Chondrocyte (in vitro differentiated cells): ENCODE measurements around the gene SMAD3. TPM values are rescaled to one million over a fixed set of nuclear protein-coding genes. Genes with fewer than 3 reads are reported as not detected.

Experiments
- DNase-seq: peaks from one replicate; pipeline ENCODE4 v3.0.0; 2021; ENCODE audit warnings: mixed read lengths, low spot score
- H3K27ac Mint-ChIP-seq: one replicate; pipeline ENCODE4 v1.8.0; 2021; ENCODE audit warnings: mild to moderate bottlenecking, moderate library complexity, mixed read lengths; ENCODE audit not compliant: unreplicated experiment
- H3K27me3 Mint-ChIP-seq: 2 replicates; pipeline ENCODE4 v1.8.0; 2021; ENCODE audit warnings: low read depth, mixed read lengths
- H3K36me3 Mint-ChIP-seq: 2 replicates; pipeline ENCODE4 v1.8.0; 2021; ENCODE audit warnings: low read depth, mixed read lengths
- H3K4me1 Mint-ChIP-seq: 2 replicates; pipeline ENCODE4 v1.8.0; 2021; ENCODE audit warnings: low read depth, mild to moderate bottlenecking, mixed read lengths
- H3K4me3 Mint-ChIP-seq: one replicate; pipeline ENCODE4 v1.8.0; 2021; ENCODE audit warnings: mild to moderate bottlenecking, moderate library complexity, mixed read lengths; ENCODE audit not compliant: unreplicated experiment
- H3K9me3 Mint-ChIP-seq: 2 replicates; pipeline ENCODE4 v1.8.0; 2021; ENCODE audit warnings: low read depth, mixed read lengths
- CTCF ChIP-seq: fragments of 200-600 bp; sonication (generic); IDR thresholded peaks from 2 replicates; pipeline ENCODE4 v1.5.0; 2021; ENCODE audit warnings: antibody characterized with exemption, mild to moderate bottlenecking, moderate library complexity
- total RNA-seq: library from RNA; stranded (reverse); gene quantifications from 3 replicates; pipeline ENCODE4 v1.2.1, GENCODE V29; 2021

Gene SMAD3
- total RNA-seq, 1 donor from 2014 or later: 23.2 TPM

DNA sequence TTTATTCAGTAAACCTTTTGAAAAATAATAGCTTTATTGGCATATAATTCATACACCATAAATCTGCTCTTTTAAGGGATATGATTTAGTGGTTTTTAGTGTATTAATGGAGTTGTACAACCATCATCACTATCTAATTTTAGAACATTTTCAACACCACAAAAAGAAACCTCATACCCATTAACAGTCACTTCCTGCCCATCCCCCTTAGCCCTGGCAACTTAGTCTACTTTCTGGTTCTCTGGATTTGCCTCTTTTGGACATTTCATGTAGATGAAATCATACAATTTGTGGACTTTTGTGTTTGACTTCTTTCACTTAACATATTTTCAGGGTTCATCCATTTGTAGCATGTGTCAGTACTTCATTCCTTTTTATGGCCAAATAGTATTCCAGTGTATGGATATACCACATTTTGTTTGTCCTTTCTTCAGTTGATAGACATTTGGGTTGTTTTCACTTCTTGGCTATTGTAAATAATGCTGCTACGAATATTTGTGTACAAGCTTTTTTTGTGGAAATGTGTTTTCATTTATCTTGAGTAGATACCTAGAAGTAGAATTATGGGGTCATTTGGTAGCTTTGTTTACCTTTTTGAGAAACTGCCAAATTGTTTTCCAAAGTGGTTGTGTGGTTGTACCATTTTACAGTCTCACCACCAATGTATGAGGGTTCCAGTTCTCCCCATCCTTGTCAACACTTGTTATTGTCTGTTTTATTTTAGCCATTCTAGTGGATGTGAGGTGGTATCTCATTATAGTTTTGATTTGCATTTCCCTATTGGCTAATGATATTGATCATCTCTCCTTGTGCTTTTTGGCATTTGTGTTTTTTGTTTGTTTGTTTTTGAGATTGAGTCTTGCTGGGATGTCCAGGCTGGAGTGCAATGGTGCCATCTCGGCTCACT, 45.8 kb downstream of the SMAD3 start:
- H3K27me3 Mint-ChIP-seq: no peaks in the 10 kb centered on the region
- no peak overlapping the region for H3K4me3 Mint-ChIP-seq
- H3K36me3 Mint-ChIP-seq: peaks cover 3% of the 10 kb centered on the region
- H3K9me3 Mint-ChIP-seq: peaks cover 9% of the 10 kb centered on the region
- peak overlapping the region; percentile 76 for H3K27ac Mint-ChIP-seq
- peaks cover 64% of the 10 kb centered on the region for H3K4me1 Mint-ChIP-seq
- no peak for DNase-seq
- TF ChIP-seq CTCF: no peak

DNA sequence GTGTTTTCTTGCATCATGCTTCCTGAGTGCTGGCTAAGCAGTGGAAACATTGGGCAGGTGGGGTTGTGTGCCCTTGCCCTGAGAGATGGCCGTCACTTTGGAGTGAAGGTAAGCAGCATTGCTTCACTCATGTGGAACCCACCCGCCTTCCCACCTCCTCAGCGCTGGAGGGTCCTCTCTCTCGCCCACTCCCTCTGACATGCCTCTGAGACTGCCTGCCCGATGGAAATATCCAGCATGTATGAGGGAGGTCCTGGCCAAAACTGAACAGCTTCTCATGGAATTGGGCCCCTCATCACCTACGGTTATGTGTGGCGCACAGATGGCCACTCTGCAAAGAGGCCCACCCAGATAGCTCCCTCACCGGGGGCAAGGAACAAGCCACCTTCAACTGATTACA, 48.6 kb downstream of the SMAD3 start:
- H3K4me1 Mint-ChIP-seq: peaks cover 49% of the 10 kb centered on the region
- peaks cover 9% of the 10 kb centered on the region for H3K9me3 Mint-ChIP-seq
- no peak overlapping the region for H3K4me3 Mint-ChIP-seq
- no peak for TF ChIP-seq CTCF
- DNase-seq: no peak
- no peak overlapping the region for H3K27ac Mint-ChIP-seq
- H3K27me3 Mint-ChIP-seq: no peaks in the 10 kb centered on the region
- H3K36me3 Mint-ChIP-seq: peaks cover 3% of the 10 kb centered on the region

GRCh38 chr15:67114846-67115585, 49.6 kb downstream of the SMAD3 start:
- Mint-ChIP-seq H3K4me3 (no peak overlapping the region), H3K9me3 (peaks cover 9% of the 10 kb centered on the region), H3K27me3 (no peaks in the 10 kb centered on the region), H3K36me3 (peaks cover 3% of the 10 kb centered on the region), H3K4me1 (peaks cover 48% of the 10 kb centered on the region), H3K27ac (peak overlapping the region; percentile 37)
- DNase-seq: no peak
- TF ChIP-seq CTCF: no peak

DNA sequence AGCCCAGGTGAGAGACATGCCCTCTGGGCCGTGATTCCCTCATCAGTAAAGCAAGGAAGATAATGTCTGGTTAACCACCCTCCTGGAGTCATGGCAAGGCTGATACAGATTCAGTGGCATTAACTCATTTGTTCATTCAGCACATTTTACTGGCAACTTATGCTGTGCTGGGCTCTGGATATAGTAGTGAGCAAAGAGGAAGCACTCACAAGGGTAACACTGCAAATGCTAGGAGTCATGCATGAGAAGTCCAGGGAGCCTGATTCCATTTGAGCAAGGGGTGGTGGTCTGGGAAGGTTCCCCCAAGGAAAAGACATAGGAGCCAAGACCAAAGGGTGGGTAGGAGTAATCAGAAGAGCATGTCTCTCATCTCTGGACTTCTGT, 50.2 kb downstream of the SMAD3 start:
- H3K9me3 Mint-ChIP-seq: peaks cover 9% of the 10 kb centered on the region
- peaks cover 48% of the 10 kb centered on the region for H3K4me1 Mint-ChIP-seq
- no peak overlapping the region for H3K4me3 Mint-ChIP-seq
- no peak for DNase-seq
- H3K36me3 Mint-ChIP-seq: peaks cover 3% of the 10 kb centered on the region
- TF ChIP-seq CTCF: no peak
- H3K27ac Mint-ChIP-seq: peak overlapping the region; percentile 37
- H3K27me3 Mint-ChIP-seq: no peaks in the 10 kb centered on the region

DNA sequence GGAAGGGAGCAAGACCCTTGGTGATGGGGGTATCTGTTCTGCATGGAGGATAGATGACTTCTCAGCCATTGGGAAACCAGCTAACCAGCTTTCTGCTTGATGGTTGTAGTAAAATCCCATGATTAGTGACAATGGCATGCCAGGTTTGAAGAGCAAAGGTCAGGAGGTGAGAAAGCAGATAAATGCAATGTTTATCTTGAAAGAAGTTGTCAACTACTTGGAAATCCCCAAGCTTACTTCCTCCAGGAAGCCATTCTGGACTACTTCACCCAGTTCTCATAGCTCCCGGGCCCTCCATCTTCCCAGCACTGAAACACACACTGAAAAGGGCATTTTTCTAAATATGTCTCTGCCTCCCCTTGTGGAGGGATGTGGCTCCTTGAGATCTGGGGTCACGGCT, 51.3 kb downstream of the SMAD3 start:
- DNase-seq: no peak
- H3K36me3 Mint-ChIP-seq: peaks cover 1% of the 10 kb centered on the region
- H3K9me3 Mint-ChIP-seq: peaks cover under 1% of the 10 kb centered on the region
- H3K27me3 Mint-ChIP-seq: no peaks in the 10 kb centered on the region
- H3K4me3 Mint-ChIP-seq: no peak overlapping the region
- peaks cover 53% of the 10 kb centered on the region for H3K4me1 Mint-ChIP-seq
- no peak overlapping the region for H3K27ac Mint-ChIP-seq
- TF ChIP-seq CTCF: no peak
